Activated CD8-positive, alpha-beta T cell treated with anti-CD3 and anti-CD28 coated beads for 36 hours (primary cell): Measurements from ENCODE around the gene ADGRG2. TPM values are rescaled to one million over a fixed set of nuclear protein-coding genes. Genes with fewer than 3 reads are reported as not detected.

ENCODE experiments used
- ATAC-seq: fragments of 200-7000 bp; cut with Tn5 transposase; one replicate; pipeline ENCODE4 v1.10.0; 2021; ENCODE audit warnings: mild to moderate bottlenecking, moderate library complexity
- CTCF ChIA-PET: fragments of 350-600 bp; sonication (Branson Sonifier 250); formaldehyde crosslinking; loops from one replicate; lab custom pipeline; 2021; ENCODE audit warnings: antibody characterized with exemption; lab: Charles Lee
- POLR2A ChIA-PET: fragments of 350-600 bp; sonication (Branson Sonifier 250); formaldehyde crosslinking; loops from one replicate; lab custom pipeline; 2021; ENCODE audit warnings: antibody characterized with exemption; lab: Charles Lee
- DNase-seq: peaks from one replicate; pipeline ENCODE4 v3.0.0-alpha.2; 2020
- H3K27ac Mint-ChIP-seq: one replicate; pipeline ENCODE4 v1.8.0; 2021; ENCODE audit warnings: mild to moderate bottlenecking, mixed read lengths
- H3K27me3 Mint-ChIP-seq: one replicate; pipeline ENCODE4 v1.8.0; 2021; ENCODE audit warnings: mixed read lengths
- H3K36me3 Mint-ChIP-seq: one replicate; pipeline ENCODE4 v1.8.0; 2021; ENCODE audit warnings: low read depth, mixed read lengths
- H3K4me1 Mint-ChIP-seq: one replicate; pipeline ENCODE4 v1.8.0; 2021; ENCODE audit warnings: low read depth, mixed read lengths
- H3K4me3 Mint-ChIP-seq: one replicate; pipeline ENCODE4 v1.8.0; 2021; ENCODE audit warnings: mild to moderate bottlenecking, moderate library complexity, mixed read lengths
- H3K9me3 Mint-ChIP-seq: one replicate; pipeline ENCODE4 v1.8.0; 2021; ENCODE audit warnings: mixed read lengths
- CTCF ChIP-seq: fragments of 200-600 bp; IDR thresholded peaks from one replicate; pipeline ENCODE4 v1.8.0; 2022; ENCODE audit warnings: antibody characterized with exemption, mild to moderate bottlenecking
- intact Hi-C: fragments of 100-400 bp; cut with micrococcal nuclease; formaldehyde crosslinking; loops from one replicate; pipeline ENCODE4 v1.10.0; 2022
- total RNA-seq, 2 experiments: library from RNA; stranded (reverse); gene quantifications; one replicate each; pipeline ENCODE4 v1.2.3, GENCODE V29; 2021

ADGRG2 gene
- total RNA-seq, 2 experiments from 2014 or later, result not detected

GRCh38 chrX:18998653-18999052 is 123.6 kb downstream of the ADGRG2 start:
- H3K4me3 Mint-ChIP-seq, result no peak overlapping the region
- H3K27ac Mint-ChIP-seq, result no peak overlapping the region
- CTCF ChIA-PET, result interaction anchor here (0.9 kb wide), 1 partner anchor 335 kb away, joined by 3 read pairs; no protein-coding TSS in a partner anchor
- no peaks in the 10 kb centered on the region for H3K36me3 Mint-ChIP-seq
- no peak for TF ChIP-seq CTCF
- H3K27me3 Mint-ChIP-seq, result no peaks in the 10 kb centered on the region
- ATAC-seq (no peak), DNase-seq (no peak)
- POLR2A ChIA-PET, result interaction anchor here (0.6 kb wide), 1 partner anchor 1288 kb away, joined by 3 read pairs; no protein-coding TSS in a partner anchor
- H3K9me3 Mint-ChIP-seq, result no peaks in the 10 kb centered on the region
- no peaks in the 10 kb centered on the region for H3K4me1 Mint-ChIP-seq
- intact Hi-C loops, result no loop called here

GRCh38 chrX:18997916-18998315 is 124.4 kb downstream of the ADGRG2 start:
- intact Hi-C loops, result no loop called here
- CTCF ChIA-PET, result no interaction called here
- H3K4me1 Mint-ChIP-seq, result no peaks in the 10 kb centered on the region
- no peaks in the 10 kb centered on the region for H3K36me3 Mint-ChIP-seq
- H3K9me3 Mint-ChIP-seq, result no peaks in the 10 kb centered on the region
- POLR2A ChIA-PET, result no interaction called here
- no peak overlapping the region for H3K27ac Mint-ChIP-seq
- DNase-seq, result no peak
- TF ChIP-seq CTCF, result no peak
- H3K27me3 Mint-ChIP-seq, result no peaks in the 10 kb centered on the region
- no peak overlapping the region for H3K4me3 Mint-ChIP-seq
- no peak for ATAC-seq

- no peaks in the 10 kb centered on the region for H3K4me1 Mint-ChIP-seq
- H3K27me3 Mint-ChIP-seq, result no peaks in the 10 kb centered on the region
- ChIA-PET CTCF (no interaction called here), POLR2A (no interaction called here)
- ATAC-seq, result no peak
- H3K27ac Mint-ChIP-seq, result no peak overlapping the region
- H3K36me3 Mint-ChIP-seq, result no peaks in the 10 kb centered on the region
- intact Hi-C loops, result no loop called here
- H3K9me3 Mint-ChIP-seq, result no peaks in the 10 kb centered on the region
- no peak for TF ChIP-seq CTCF
- H3K4me3 Mint-ChIP-seq, result no peak overlapping the region
- DNase-seq, result no peak
Observed at GRCh38 chrX:18996536-18996935, 125.7 kb downstream of the ADGRG2 start.

- CTCF ChIA-PET, result interaction anchor here (0.7 kb wide), 1 partner anchor 10 kb away, joined by 5 read pairs; no protein-coding TSS in a partner anchor
- POLR2A ChIA-PET, result interaction anchor here (0.6 kb wide), 1 partner anchor 614 kb away, joined by 3 read pairs; no protein-coding TSS in a partner anchor
Observed at GRCh38 chrX:18995221-18995620, 127.0 kb downstream of the ADGRG2 start.

More at GRCh38 chrX:18995221-18995620, 127.0 kb downstream of the ADGRG2 start:
- no peaks in the 10 kb centered on the region for H3K36me3 Mint-ChIP-seq
- ATAC-seq (no peak), DNase-seq (no peak)
- H3K4me3 Mint-ChIP-seq, result no peak overlapping the region
- no peaks in the 10 kb centered on the region for H3K27me3 Mint-ChIP-seq
- no peaks in the 10 kb centered on the region for H3K4me1 Mint-ChIP-seq
- intact Hi-C loops, result no loop called here
- TF ChIP-seq CTCF, result no peak
- no peak overlapping the region for H3K27ac Mint-ChIP-seq
- H3K9me3 Mint-ChIP-seq, result no peaks in the 10 kb centered on the region
